ENCODE data around the gene BCAS4.
"Not testable (repeated sequence)": the region's sequence is repeated elsewhere in the genome, so short reads cannot be mapped to it uniquely, and the experiment has no call there.

Gene BCAS4

GRCh38 chr20:50771419-50772080, 23.3 kb upstream of the BCAS4 start:
- DNase-seq (ENCODE audit: low read depth in 3 of 3, low spot score in 1 of 3): not testable (repeated sequence)

- no peak for DNase-seq (ENCODE audit: low read depth in 3 of 3, low spot score in 1 of 3)
Measured at GRCh38 chr20:50772420-50773185, 22.3 kb upstream of the BCAS4 start.

- no peak for DNase-seq (ENCODE audit: low read depth in 3 of 3, low spot score in 1 of 3)
Measured at GRCh38 chr20:50774515-50774914, 20.3 kb upstream of the BCAS4 start.

- no peak for DNase-seq (ENCODE audit: low read depth in 3 of 3, low spot score in 1 of 3)
Measured at GRCh38 chr20:50776122-50776817, 18.6 kb upstream of the BCAS4 start.

- no peak for DNase-seq (ENCODE audit: low read depth in 3 of 3, low spot score in 1 of 3)
Measured at GRCh38 chr20:50777373-50777772, 17.5 kb upstream of the BCAS4 start.

- DNase-seq (ENCODE audit: low read depth in 3 of 3, low spot score in 1 of 3): not testable (repeated sequence)
Measured at GRCh38 chr20:50778994-50779393, 15.9 kb upstream of the BCAS4 start.

- no peak for DNase-seq (ENCODE audit: low read depth in 3 of 3, low spot score in 1 of 3)
Measured at GRCh38 chr20:50783390-50783789, 11.5 kb upstream of the BCAS4 start.

- no peak for DNase-seq (ENCODE audit: low read depth in 3 of 3, low spot score in 1 of 3)
Measured at GRCh38 chr20:50783903-50784302, 11.0 kb upstream of the BCAS4 start.

- DNase-seq (ENCODE audit: low read depth in 3 of 3, low spot score in 1 of 3): no peak
Measured at GRCh38 chr20:50784464-50784863, 10.4 kb upstream of the BCAS4 start.

- DNase-seq (ENCODE audit: low read depth in 3 of 3, low spot score in 1 of 3): no peak
Measured at GRCh38 chr20:50786703-50787102, 8.2 kb upstream of the BCAS4 start.

GRCh38 chr20:50787181-50787580, 7.7 kb upstream of the BCAS4 start:
- no peak for DNase-seq (ENCODE audit: low read depth in 3 of 3, low spot score in 1 of 3)

- no peak for DNase-seq (ENCODE audit: low read depth in 3 of 3, low spot score in 1 of 3)
Measured at GRCh38 chr20:50788045-50788991, 6.5 kb upstream of the BCAS4 start.

- no peak for DNase-seq (ENCODE audit: low read depth in 3 of 3, low spot score in 1 of 3)
Measured at GRCh38 chr20:50789968-50790650, 4.8 kb upstream of the BCAS4 start.

- DNase-seq (ENCODE audit: low read depth in 3 of 3, low spot score in 1 of 3): peak; percentile 42 to 74 (median 52)
Measured at GRCh38 chr20:50790651-50791277, 4.1 kb upstream of the BCAS4 start.

GRCh38 chr20:50792708-50793574, 1.9 kb upstream of the BCAS4 start:
- no peak for DNase-seq (ENCODE audit: low read depth in 3 of 3, low spot score in 1 of 3)

- not testable (repeated sequence) for DNase-seq (ENCODE audit: low read depth in 3 of 3, low spot score in 1 of 3)
Measured at GRCh38 chr20:50793575-50794016, 1.3 kb upstream of the BCAS4 start.

- no peak for DNase-seq (ENCODE audit: low read depth in 3 of 3, low spot score in 1 of 3)
Measured at GRCh38 chr20:50794181-50794845, 548 bp upstream of the BCAS4 start.

- DNase-seq (ENCODE audit: low read depth in 3 of 3, low spot score in 1 of 3): no peak
Measured at GRCh38 chr20:50797142-50797541, 2.3 kb downstream of the BCAS4 start.
